SU-DHL-6 (cell line): ENCODE results near the gene OTOA.

Experiments used
- H2AFZ ChIP-seq: fragments of 200-600 bp; sonication (generic); 2 replicates; pipeline ENCODE4 v1.6.1; 2014; ENCODE audit warnings: low read depth, mild to moderate bottlenecking, moderate library complexity, mixed read lengths, antibody characterized with exemption, low read length; ENCODE audit not compliant: severe bottlenecking
- H3F3A ChIP-seq: fragments of 200-600 bp; shearing (Covaris generic); 2 replicates; pipeline ENCODE4 v1.6.0; 2016; ENCODE audit warnings: antibody characterized with exemption, mild to moderate bottlenecking; ENCODE audit not compliant: insufficient read depth
- H3K27ac ChIP-seq: fragments of 200-600 bp; sonication (generic); 2 replicates; pipeline ENCODE4 v1.5.1; 2016; ENCODE audit warnings: low read depth, mild to moderate bottlenecking, low read length, moderate library complexity, mixed read lengths
- H3K27me3 ChIP-seq: fragments of 200-600 bp; sonication (generic), shearing (Covaris generic); 2 replicates; pipeline ENCODE4 v1.6.0; 2014; ENCODE audit warnings: mild to moderate bottlenecking, low read length
- H3K36me3 ChIP-seq: fragments of 200-600 bp; sonication (generic); 2 replicates; pipeline ENCODE4 v1.6.1; 2014; ENCODE audit warnings: mild to moderate bottlenecking, low read length, mixed read lengths
- H3K4me2 ChIP-seq: fragments of 300-600, 200-600 bp; shearing (Covaris generic), sonication (generic); 2 replicates; pipeline ENCODE4 v1.6.0; 2014; ENCODE audit warnings: low read length, low read depth, mild to moderate bottlenecking; ENCODE audit not compliant: poor library complexity, severe bottlenecking
- H3K4me3 ChIP-seq: fragments of 200-600 bp; sonication (generic); 2 replicates; pipeline ENCODE4 v1.5.1; 2014; ENCODE audit warnings: antibody characterized with exemption, low read length, mild to moderate bottlenecking, mixed read lengths; ENCODE audit not compliant: insufficient read depth, poor library complexity, severe bottlenecking
- H3K79me2 ChIP-seq: fragments of 200-600 bp; sonication (generic); 2 replicates; pipeline ENCODE4 v1.6.1; 2014; ENCODE audit warnings: mild to moderate bottlenecking, low read length, moderate library complexity; ENCODE audit not compliant: insufficient read depth
- H3K9ac ChIP-seq: fragments of 200-600 bp; sonication (generic); 2 replicates; pipeline ENCODE4 v1.7.0; 2014; ENCODE audit warnings: mild to moderate bottlenecking, low read length
- H3K9me2 ChIP-seq: fragments of 200-600 bp; sonication (generic); replicated peaks from 2 replicates; pipeline ENCODE4 v1.6.1; 2014; ENCODE audit warnings: low read length; ENCODE audit not compliant: insufficient read depth
- H3K9me3 ChIP-seq: fragments of 200-600 bp; sonication (generic); 2 replicates; pipeline ENCODE4 v1.6.1; 2014; ENCODE audit warnings: low read length, mixed read lengths; ENCODE audit not compliant: insufficient read depth
- H4K20me1 ChIP-seq: fragments of 200-600 bp; sonication (generic); 2 replicates; pipeline ENCODE4 v1.6.1; 2014; ENCODE audit warnings: low read depth, mild to moderate bottlenecking, antibody characterized with exemption, low read length, moderate library complexity, mixed read lengths
- CTCF ChIP-seq: fragments of 200-600 bp; sonication (generic); IDR thresholded peaks from one replicate; pipeline ENCODE4 v1.5.1; 2017; ENCODE audit warnings: antibody characterized with exemption, mild to moderate bottlenecking, low read length, moderate library complexity; ENCODE audit not compliant: insufficient read depth, poor library complexity, severe bottlenecking
- EZH2phosphoT487 ChIP-seq: fragments of 200-600 bp; sonication (generic), shearing (Covaris generic); conservative IDR thresholded peaks from 2 replicates; pipeline ENCODE4 v1.6.1; 2018; ENCODE audit warnings: mild to moderate bottlenecking, antibody characterized with exemption, low read length, moderate library complexity, mixed read lengths

The OTOA gene

GRCh38 chr16:21652453-21652852, 11.3 kb upstream of the OTOA start, which contains the start of gene IGSF6:
TSS of gene IGSF6 (minus strand) at chr16:21652608. CDS start at chr16:21652598, 10 bp downstream.
- H3K27me3 ChIP-seq: no peaks in the 10 kb centered on the region
- no peaks in the 10 kb centered on the region for H3K79me2 ChIP-seq
- no peak within 1 kb of the TSS for H2AFZ ChIP-seq
- H3K4me2 ChIP-seq: no peak within 1 kb of the TSS
- H3K4me3 ChIP-seq: no peak within 1 kb of the TSS
- no peak within 1 kb of the TSS for H3K27ac ChIP-seq
- no peaks in the 10 kb centered on the region for H3K9me2 ChIP-seq
- H3K36me3 ChIP-seq: no peaks in the 10 kb centered on the region
- TF ChIP-seq CTCF (no peak), EZH2phosphoT487 (no peak)
- H3K9ac ChIP-seq: no peak within 1 kb of the TSS
- H3K9me3 ChIP-seq: no peaks in the 10 kb centered on the region
- peaks cover 26% of the 10 kb centered on the region for H3F3A ChIP-seq
- no peaks in the 10 kb centered on the region for H4K20me1 ChIP-seq

DNA sequence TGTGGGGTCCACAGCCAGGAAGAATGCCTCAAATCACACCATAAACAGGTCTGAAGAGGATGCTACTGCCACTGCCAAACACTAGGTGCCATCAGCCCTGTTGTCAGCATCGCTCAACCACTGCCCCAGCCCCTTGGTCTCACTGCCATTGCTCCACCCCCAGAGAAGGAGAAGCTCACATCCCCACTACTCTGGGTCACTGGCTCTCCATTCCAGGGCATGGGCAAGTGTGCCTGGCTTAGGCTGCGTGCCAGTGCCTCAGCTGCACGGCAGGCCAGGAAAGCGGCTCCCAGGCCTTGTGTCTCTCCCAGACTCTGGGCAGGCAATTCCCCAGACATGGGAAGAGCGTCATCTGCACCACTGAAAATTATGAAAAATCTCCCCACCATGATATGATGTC, 10.2 kb upstream of the OTOA start:
- Histone ChIP-seq H3K4me2 (no peak overlapping the region), H3K27ac (no peak overlapping the region), H3F3A (peaks cover 21% of the 10 kb centered on the region), H3K9me2 (no peaks in the 10 kb centered on the region), H3K27me3 (no peaks in the 10 kb centered on the region), H2AFZ (no peak overlapping the region), H3K79me2 (no peaks in the 10 kb centered on the region), H3K36me3 (no peaks in the 10 kb centered on the region), H3K9me3 (no peaks in the 10 kb centered on the region), H3K9ac (no peak overlapping the region), H4K20me1 (no peaks in the 10 kb centered on the region), H3K4me3 (no peak overlapping the region)
- TF ChIP-seq CTCF (no peak), EZH2phosphoT487 (no peak)

DNA sequence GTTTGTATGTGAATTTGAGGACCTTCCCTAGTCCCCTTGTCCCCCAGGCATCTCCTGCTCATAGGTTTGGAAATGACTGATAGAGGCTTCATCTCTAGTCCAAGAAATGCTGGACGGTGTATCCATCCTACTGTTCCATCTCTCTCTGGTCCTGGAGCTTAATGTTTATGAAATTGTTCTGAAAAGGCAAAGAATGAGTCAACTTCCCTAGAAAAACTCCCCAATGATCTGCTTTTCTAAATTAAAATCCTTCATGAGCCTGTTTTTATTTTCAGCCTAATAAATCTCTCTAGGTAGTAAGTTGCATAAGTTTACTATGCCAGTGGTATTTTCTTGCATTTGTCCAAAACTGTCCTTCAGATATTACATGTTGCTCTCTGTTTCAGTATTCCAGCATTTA, 9.3 kb upstream of the OTOA start:
- no peaks in the 10 kb centered on the region for H3K9me2 ChIP-seq
- no peak overlapping the region for H3K27ac ChIP-seq

More for the DNA sequence above, 9.3 kb upstream of the OTOA start:
- Histone ChIP-seq H2AFZ (no peak overlapping the region), H3K4me3 (no peak overlapping the region), H3K9me3 (no peaks in the 10 kb centered on the region), H3K9ac (no peak overlapping the region), H3K36me3 (no peaks in the 10 kb centered on the region), H3F3A (peaks cover 21% of the 10 kb centered on the region), H3K27me3 (no peaks in the 10 kb centered on the region), H4K20me1 (no peaks in the 10 kb centered on the region), H3K79me2 (no peaks in the 10 kb centered on the region), H3K4me2 (no peak overlapping the region)
- no peak for TF ChIP-seq EZH2phosphoT487
- no peak for TF ChIP-seq CTCF
